ENCODE data around the gene CRLF2.
"Not testable (repeated sequence)": the region's sequence is repeated elsewhere in the genome, so short reads cannot be mapped to it uniquely, and the experiment has no call there.

CRLF2 gene

GRCh38 chrX:1167918-1168481 is 44.4 kb downstream of the CRLF2 start:
- no peak for DNase-seq (ENCODE audit: low read depth)

DNA sequence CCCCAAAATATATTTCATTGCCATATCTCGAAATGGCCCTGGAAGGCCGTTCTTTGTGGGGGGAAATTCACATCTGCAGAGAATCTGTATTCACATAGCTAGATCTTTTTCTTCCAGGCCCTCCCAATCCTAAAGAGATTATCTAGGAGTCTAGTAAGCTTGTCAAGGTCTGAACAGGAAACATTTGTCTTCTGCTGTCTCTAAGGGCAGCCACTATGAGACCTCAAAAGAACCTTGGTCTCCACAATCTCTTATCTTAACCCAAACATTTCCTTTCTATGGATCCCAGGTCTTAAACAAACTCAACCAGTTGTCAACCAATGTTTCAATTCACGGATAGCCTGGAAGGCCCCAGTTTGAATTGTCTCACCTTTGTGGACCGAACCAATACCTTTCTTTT is 45.0 kb downstream of the CRLF2 start:
- DNase-seq (ENCODE audit: low read depth), result no peak

DNA sequence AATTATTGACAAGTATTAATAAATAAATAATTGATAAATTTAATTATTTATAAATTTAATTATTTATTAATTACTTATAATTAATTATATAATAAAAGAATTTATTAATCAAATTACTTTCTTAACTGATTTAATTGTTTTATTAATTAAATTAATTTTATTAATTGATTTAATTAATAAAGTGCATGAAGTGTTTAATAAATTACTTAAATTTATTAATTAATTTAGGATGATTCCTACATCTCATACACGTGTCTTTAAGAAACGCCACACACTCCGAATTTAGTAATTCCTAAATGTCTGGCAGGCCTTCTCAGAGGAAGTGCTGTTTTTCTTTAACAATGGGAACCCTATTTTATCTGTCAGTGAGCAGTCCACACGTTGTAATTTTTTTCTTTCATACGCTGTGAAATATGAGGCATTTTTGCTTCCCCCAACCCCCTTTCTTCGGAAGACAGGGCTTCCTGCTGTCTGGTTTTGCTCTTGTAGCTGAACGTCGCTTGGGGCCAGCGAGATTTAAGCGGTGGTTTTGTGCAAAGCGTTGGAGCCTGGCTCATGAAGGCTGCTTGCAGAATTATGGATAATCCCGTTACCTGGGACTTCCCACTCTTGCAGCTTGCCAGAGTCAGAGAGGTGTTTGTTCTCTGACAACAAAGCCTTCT is 46.8 kb downstream of the CRLF2 start:
- no peak for DNase-seq (ENCODE audit: low read depth)

- DNase-seq (ENCODE audit: low read depth), result no peak
These were observed 47.8 kb downstream of the CRLF2 start for GRCh38 chrX:1164322-1165288.

DNA sequence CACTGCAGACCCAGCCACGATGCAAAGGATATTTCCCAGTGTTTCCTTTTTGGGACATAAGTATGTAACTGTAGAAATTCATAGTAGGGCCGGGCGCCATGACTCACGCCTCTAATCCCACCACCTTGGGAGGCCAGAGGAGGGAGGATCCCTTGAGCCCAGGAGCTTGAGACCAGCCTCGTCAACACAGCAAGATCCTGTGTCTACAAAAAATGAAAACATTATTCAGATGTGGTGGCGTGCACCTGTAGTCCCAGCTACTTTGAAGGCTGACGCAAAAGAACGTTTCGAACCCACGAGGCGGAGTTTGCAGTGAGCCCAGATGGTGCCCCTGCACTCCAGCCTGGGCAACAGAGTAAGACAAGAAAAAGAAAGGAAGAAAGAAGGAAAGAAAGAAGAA is 49.2 kb downstream of the CRLF2 start:
- no peak for DNase-seq (ENCODE audit: low read depth)

DNA sequence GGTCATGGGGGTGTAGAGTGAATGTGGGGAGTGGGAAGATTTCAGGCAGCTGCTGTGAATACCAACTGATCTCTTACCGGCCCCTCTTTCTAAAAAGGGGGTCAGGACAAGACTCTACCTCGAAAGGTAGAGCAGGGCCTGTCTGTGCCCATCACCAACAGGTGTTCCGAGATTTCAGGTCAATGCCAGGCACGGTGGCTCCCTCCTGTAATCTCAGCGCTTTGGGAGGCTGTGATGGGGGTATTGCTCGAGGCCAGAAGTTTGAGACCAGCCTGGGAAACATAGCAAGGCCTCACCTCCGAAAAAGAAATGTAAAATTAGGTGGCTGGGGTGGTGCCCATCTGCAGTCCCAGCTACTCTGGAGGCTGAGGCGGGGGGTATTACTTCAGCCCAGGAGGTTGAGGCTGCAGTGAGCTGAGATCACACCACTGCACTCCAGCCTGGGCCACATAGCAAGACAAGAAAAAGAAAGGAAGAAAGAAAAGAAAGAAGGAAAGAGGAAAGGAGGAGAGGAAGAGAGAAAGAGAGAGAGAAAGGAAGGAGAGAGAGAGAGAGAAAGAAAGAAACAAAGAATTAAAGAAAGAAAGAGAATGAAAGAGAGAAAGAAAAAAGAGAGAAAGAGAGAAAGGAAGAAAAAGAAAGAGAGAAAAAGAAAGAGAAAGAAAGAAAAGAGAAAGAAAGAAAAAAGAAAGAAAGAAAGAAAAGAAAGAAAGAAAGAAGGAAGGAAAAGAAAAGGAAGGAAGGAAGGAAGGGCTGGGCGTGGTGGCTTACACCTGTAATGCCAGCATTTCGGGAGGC is 50.1 kb downstream of the CRLF2 start:
- no peak for DNase-seq (ENCODE audit: low read depth)

DNA sequence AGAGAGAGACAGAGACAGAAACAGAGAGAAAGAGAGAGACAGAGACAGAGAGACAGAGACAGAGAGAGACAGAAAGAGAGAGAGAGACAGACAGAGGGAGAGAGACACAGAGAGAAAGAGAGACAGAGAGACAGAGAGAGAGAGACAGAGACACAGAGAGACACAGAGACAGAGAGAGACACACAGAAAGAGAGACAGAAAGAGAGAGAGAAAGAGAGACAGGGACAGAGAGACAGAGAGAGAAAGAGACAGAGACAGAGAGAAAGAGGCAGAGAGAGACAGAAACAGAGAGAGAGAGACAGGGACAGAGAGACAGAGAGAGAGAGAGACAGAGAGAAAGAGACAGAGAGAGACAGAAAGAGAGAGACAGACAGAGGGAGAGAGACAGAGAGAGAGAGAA is 52.9 kb downstream of the CRLF2 start:
- no peak for DNase-seq (ENCODE audit: low read depth)

DNA sequence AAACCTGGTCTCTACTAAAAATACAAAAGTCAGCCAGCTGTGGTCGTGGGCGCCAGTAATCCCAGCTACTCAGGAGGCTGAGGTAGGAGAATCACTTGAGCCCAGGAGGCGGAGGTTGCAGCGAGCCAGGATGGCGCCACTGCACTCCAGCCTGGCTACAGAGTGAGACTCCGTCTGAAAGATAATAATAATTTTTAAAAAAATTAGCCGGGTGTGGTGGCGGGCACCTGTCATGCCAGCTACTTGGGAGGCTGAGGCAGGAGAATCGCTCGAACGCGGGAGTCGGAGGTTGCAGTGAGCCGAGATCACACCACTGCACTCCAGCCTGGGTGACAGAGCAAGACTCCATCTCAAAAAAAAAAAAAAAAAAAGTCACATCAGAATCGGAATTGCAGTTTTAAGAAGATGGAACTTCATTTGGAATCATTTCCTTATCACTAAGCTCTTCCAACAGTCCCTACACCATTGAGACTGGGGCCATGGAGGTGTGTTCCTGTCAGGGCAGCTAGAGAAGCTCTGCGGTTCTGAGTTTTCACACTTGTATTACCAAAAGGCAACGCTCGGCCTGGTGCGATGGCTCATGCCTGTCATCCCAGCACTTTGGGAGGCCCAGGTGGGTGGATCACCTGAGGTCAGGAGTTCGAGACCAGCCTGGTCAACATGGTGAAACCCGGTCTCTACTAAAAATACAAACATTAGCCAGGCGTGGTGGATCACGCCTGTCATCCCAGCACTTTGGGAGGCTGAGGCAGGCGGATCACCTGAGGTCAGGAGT is 55.6 kb downstream of the CRLF2 start:
- not testable (repeated sequence) for DNase-seq (ENCODE audit: low read depth)

DNA sequence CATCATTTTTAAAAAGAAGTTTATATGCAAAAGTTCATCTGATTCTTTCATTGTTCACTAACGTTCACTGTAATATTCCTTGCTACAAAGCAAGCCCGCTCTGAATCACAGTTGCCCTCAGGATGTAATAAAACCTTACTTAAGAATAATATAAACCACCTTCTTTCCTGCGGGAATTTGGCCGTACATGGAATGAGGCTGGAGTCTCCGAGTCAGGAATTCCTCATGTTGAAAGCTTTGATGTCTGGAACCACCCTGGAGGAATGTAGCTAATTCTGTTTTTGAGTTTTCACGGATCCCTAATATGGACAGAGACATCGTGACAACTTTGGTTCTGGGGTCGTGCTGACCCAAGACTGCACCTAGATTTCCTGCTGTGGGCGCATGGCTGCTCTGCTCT is 58.5 kb downstream of the CRLF2 start:
- DNase-seq (ENCODE audit: low read depth), result no peak

- DNase-seq (ENCODE audit: low read depth), result no peak
These were observed 60.4 kb downstream of the CRLF2 start for GRCh38 chrX:1152090-1152489.

- DNase-seq (ENCODE audit: low read depth), result no peak
These were observed 60.9 kb downstream of the CRLF2 start for GRCh38 chrX:1151378-1152077.

- no peak for DNase-seq (ENCODE audit: low read depth)
These were observed 61.7 kb downstream of the CRLF2 start for GRCh38 chrX:1150569-1151347.

DNA sequence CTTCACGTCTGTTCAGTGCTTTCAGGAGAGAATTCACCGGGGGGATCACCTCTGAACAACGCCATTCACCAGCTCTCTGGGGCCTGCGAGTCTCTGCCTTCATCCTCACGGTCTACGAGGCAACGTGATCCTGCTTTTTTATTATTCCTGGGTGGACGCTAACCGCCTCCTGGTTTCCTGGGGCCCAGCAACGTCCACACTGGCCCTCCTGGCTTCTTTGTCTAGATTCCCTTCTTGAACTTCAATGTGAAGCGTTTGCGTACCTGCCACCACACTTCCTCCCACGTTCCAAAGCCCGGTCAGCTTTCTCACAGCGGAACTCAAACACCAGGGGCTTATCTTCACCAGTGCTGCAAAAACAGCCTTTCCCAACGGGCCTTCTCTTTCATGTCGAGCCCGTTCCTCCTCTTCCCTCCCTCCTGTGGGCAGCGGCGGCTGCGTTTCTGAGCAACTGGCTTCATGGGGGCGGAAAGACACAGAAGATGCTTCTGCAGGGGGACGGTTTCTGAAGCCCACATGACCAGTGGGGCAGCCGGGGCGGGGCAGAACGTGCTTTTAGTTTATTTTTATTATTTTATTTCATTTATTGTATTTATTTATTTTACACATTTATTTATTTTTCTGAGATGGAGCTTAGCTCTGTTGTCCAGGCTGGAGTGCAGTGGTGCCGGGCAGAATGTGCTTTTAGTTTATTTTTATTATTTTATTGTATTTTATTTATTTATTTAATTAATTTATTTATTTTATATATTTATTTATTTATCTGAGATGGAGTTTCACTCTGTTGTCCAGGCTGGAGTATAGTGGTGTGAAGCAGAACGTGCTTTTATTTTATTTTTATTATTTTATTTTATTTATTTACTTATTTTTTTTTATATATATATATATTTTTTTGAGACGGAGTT is 64.6 kb downstream of the CRLF2 start:
- DNase-seq (ENCODE audit: low read depth), result no peak

DNA sequence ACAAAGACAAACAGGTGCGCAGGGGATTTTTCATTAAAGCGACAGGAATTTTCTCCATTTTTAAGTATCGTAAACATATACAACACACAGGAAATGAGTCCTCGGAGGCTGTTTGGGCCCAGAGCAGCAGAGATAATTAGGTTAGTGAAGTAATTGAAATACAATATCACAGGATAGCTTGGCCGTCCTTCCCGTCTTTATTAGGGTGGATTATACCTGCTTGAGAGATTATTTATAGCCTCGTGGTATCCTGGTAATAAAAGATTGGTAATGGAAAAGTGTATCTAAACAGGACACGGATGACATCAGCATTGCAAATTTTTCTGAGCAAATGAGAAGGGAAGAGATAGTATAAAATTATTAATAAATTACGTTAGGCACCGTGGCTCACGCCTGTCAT is 68.2 kb downstream of the CRLF2 start:
- no peak for DNase-seq (ENCODE audit: low read depth)

All from GM04503 (cell line).